Sigmoid colon (tissue), 4 donors: Measurements from ENCODE around the gene FUT7.

Source experiments
- POLR2A ChIP-seq, 2 donors: fragments of 450-650 bp; IDR thresholded peaks; one replicate each; pipeline ENCODE4 v1.6.1; 2016; ENCODE audit warnings: antibody characterized with exemption in 2 of 2, mild to moderate bottlenecking in 2 of 2, moderate library complexity in 2 of 2
- POLR2AphosphoS5 ChIP-seq, 4 donors: sonication (generic); formaldehyde crosslinking; IDR thresholded peaks; one replicate each; pipeline ENCODE4 v1.6.1; 2017; ENCODE audit warnings: antibody characterized with exemption in 4 of 4
- TF ChIP-seq, protein P1 (sequence below), 4 experiments: fragments of 450-650 bp in 3 of 4; fragments of 200-600 bp in 1 of 4; IDR thresholded peaks; one replicate each; pipeline ENCODE4 v1.5.1; 2016 to 2019; ENCODE audit warnings: antibody characterized with exemption in 4 of 4, mild to moderate bottlenecking in 3 of 4, moderate library complexity in 2 of 4

DNA sequence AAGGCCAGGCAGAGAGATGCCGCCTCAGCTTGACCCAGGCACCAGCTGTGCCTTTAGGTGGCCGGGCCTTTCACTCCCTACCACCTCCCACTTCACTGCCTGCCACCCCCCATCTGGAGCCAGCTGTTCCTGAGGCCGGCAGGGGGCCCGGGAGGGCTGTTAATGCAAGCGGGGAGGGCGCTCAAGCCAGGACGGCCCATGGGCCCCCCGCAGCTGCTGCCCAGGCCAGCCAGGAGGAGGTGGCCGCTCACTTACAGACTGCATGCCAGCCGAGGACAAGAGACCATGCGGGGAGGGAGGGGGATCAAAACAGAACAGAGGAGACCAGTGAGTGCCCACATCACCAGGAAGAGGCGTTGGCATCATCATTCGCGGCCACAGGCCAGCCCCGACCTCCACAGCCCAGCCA, 8.3 kb downstream of the FUT7 start:
- no peak for TF ChIP-seq POLR2A (IDR thresholded peaks at IDR 0.05)
- TF ChIP-seq, protein P1, sequence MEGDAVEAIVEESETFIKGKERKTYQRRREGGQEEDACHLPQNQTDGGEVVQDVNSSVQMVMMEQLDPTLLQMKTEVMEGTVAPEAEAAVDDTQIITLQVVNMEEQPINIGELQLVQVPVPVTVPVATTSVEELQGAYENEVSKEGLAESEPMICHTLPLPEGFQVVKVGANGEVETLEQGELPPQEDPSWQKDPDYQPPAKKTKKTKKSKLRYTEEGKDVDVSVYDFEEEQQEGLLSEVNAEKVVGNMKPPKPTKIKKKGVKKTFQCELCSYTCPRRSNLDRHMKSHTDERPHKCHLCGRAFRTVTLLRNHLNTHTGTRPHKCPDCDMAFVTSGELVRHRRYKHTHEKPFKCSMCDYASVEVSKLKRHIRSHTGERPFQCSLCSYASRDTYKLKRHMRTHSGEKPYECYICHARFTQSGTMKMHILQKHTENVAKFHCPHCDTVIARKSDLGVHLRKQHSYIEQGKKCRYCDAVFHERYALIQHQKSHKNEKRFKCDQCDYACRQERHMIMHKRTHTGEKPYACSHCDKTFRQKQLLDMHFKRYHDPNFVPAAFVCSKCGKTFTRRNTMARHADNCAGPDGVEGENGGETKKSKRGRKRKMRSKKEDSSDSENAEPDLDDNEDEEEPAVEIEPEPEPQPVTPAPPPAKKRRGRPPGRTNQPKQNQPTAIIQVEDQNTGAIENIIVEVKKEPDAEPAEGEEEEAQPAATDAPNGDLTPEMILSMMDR (IDR thresholded peaks at IDR 0.05): no peak
- no peak for TF ChIP-seq POLR2AphosphoS5 (IDR thresholded peaks at IDR 0.05)
